Omental fat pad (tissue), 4 donors: ENCODE data around the gene PFAS. TPM values are rescaled to one million over a fixed set of nuclear protein-coding genes. Genes with fewer than 3 reads are reported as not detected.

Experiments used
- ATAC-seq: fragments of 150-250 bp; one replicate; pipeline ENCODE4 v1.9.1; 2016; ENCODE audit warnings: mild to moderate bottlenecking, moderate library complexity; ENCODE audit not compliant: low FRiP score
- DNase-seq: peaks from one replicate; pipeline ENCODE4 v3.0.0-alpha.2; 2019; ENCODE audit warnings: low spot score
- total RNA-seq, 4 donors: library from RNA; depleted of rRNA; stranded (reverse); fragments of >200 nt; gene quantifications; one replicate each; pipeline ENCODE4 v1.1.0, GENCODE V29; 2016
- TF ChIP-seq, protein P1 (sequence below), 3 donors: fragments of 450-650 bp; IDR thresholded peaks; one replicate each; pipeline ENCODE4 v1.5.1; 2016 to 2017; ENCODE audit warnings: antibody characterized with exemption in 3 of 3, mild to moderate bottlenecking in 3 of 3, moderate library complexity in 2 of 3

PFAS gene, protein sequence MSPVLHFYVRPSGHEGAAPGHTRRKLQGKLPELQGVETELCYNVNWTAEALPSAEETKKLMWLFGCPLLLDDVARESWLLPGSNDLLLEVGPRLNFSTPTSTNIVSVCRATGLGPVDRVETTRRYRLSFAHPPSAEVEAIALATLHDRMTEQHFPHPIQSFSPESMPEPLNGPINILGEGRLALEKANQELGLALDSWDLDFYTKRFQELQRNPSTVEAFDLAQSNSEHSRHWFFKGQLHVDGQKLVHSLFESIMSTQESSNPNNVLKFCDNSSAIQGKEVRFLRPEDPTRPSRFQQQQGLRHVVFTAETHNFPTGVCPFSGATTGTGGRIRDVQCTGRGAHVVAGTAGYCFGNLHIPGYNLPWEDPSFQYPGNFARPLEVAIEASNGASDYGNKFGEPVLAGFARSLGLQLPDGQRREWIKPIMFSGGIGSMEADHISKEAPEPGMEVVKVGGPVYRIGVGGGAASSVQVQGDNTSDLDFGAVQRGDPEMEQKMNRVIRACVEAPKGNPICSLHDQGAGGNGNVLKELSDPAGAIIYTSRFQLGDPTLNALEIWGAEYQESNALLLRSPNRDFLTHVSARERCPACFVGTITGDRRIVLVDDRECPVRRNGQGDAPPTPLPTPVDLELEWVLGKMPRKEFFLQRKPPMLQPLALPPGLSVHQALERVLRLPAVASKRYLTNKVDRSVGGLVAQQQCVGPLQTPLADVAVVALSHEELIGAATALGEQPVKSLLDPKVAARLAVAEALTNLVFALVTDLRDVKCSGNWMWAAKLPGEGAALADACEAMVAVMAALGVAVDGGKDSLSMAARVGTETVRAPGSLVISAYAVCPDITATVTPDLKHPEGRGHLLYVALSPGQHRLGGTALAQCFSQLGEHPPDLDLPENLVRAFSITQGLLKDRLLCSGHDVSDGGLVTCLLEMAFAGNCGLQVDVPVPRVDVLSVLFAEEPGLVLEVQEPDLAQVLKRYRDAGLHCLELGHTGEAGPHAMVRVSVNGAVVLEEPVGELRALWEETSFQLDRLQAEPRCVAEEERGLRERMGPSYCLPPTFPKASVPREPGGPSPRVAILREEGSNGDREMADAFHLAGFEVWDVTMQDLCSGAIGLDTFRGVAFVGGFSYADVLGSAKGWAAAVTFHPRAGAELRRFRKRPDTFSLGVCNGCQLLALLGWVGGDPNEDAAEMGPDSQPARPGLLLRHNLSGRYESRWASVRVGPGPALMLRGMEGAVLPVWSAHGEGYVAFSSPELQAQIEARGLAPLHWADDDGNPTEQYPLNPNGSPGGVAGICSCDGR (N-terminal part only)
- total RNA-seq, result 10 to 100 TPM; 12.9 to 27.7 (median 19.8) TPM

DNA sequence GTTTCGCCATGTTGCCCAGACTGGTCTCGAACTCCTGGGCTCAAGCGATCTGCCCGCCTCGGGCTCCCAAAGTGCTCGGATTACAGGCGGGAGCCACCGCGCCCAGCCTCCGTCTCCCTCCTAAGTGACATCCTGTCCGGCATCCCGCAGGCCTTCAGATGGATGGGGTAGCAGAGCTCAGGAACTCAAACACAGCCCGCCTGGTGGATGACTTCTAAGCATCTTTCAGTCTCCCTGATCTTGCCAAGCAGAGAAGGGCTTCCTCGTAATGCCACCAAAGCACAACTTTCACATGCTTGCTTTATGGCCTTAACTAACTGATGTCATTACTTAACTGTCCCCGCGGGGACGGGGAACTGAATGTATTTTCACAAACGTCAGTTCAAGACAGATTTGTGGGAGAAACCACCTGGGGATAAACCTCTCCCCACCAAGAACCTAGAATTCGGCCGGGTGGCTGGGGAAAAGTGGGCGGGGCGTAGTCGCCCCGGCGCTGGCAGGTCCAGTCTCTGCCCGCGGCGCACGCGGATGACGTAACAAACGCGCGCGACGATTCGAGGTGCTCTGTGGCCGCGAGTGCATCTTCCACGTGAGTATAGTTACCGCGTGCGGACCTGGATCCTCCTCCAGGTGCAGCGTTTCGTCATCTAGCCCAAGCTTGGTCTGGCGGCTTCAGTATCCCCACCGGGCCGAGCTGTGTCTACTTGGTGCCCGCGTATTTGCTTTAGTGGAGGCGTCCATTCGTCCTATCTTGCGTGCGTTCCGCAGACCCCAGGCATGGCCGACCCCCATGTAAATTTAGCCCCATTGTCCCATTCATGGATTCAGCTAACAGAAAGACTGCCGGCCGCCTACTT is at the start of gene PFAS:
Gene PFAS, plus strand, starts transcription at position 539 of the 857 bp plus-strand sequence. CDS start 4,649 bp downstream, outside the sequence.
- ATAC-seq, result peak; percentile 87
- DNase-seq, result peak; percentile 96
- TF ChIP-seq, protein P1, sequence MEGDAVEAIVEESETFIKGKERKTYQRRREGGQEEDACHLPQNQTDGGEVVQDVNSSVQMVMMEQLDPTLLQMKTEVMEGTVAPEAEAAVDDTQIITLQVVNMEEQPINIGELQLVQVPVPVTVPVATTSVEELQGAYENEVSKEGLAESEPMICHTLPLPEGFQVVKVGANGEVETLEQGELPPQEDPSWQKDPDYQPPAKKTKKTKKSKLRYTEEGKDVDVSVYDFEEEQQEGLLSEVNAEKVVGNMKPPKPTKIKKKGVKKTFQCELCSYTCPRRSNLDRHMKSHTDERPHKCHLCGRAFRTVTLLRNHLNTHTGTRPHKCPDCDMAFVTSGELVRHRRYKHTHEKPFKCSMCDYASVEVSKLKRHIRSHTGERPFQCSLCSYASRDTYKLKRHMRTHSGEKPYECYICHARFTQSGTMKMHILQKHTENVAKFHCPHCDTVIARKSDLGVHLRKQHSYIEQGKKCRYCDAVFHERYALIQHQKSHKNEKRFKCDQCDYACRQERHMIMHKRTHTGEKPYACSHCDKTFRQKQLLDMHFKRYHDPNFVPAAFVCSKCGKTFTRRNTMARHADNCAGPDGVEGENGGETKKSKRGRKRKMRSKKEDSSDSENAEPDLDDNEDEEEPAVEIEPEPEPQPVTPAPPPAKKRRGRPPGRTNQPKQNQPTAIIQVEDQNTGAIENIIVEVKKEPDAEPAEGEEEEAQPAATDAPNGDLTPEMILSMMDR (IDR thresholded peaks at IDR 0.05), result no peak

DNA sequence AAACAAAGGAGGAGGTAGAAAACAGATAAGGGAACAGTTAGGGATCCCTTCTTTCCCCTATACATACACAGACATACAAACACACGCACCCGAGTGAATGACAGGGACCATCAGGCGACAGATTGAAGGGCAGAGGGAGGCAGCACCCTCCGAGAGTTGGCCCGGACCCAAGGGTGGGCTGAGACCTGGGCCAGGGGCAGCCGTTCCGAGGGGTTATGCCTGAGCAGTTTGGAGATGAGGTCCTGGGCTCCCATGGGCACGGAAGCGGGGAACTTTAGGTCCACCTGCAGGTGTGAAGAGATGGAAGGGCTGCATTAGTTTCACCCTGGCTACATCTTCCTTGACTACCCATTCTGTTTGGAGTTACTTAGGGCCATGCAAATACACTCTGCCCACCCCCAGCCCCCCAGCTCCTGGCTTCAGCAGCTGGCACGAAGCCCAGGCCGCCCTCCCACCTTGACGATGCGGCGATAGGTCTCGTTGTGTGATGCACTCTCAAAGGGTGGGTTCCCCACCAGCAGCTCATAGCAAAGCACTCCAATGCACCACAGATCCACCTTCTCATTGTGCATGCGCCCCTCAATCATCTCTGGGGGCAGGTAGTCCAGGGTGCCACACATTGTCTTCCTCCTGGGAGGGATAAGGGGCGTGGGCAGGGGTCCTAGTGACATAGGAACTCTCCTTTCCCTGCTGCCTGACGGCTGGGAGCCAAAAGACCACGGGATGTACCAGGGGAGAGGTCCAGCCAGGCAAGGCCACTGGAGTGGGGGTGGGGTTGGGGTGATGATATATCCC is 44.1 kb upstream of the PFAS start:
- DNase-seq (no peak), ATAC-seq (no peak)
- TF ChIP-seq, protein P1 (IDR thresholded peaks at IDR 0.05), result no peak

DNA sequence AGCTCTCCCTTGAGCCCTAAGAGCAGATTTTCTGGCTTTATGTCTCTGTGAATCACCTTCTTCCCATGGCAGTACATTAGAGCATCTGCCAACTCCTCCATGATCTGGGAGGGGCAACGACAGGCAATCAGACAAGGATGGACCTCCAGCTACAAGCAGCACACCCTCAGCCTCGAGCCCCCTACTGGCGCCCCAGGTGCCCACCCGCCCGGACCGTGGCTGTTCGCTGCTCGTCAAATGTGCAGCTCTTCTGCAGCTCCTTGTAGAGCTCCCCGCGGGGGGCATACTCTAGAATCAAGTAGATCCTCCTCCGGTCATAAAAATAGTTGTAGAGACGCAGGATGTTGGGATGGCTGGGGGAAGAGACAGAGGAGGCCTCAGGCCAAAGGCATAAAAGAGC is 42.6 kb upstream of the PFAS start:
- TF ChIP-seq, protein P1 (IDR thresholded peaks at IDR 0.05), result no peak
- DNase-seq (no peak), ATAC-seq (no peak)

DNA sequence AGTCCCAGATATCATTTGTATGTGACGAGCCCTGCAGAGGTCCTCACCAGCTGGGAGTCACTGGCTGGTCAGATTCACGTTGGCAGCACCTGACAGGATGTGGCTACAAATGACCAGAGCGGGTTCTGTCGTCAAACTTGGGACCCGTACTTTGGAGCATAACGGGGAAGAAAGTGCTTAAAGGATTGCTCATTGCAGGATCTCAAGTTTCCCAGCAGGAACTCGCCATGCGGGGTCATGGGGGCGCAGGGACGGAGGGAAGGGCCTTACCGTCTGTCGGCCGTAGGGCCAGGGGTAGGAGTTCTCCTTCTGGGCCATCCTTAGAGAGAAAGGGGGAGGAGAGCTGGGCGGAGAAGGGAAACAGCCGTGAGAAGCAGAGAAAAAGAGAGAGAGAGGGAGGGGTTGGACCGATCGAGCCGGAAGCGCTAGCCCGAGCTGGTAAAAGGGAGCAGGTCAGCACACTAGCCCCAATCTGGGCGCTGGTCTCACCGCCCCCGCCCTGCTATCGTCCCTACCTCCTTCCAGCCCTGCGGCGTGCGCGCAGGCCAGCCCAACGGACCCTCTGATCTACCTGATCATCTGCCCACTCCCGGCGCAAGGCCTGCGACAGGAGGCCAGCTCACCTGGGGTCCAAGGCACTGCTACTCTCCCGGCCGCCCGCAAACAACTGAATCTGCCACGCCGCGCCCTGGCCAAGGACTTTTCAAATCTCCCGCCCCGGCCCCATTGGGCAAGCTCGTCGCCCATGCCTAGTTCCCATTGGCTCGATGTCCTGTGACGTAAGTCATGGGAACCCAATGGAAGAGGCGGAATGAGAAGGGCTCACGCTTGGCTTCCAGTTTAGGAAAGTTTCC is 39.0 kb upstream of the PFAS start, which contains the start of gene AURKB:
Gene AURKB, minus strand, starts transcription at position 669 of the 854 bp plus-strand sequence. Its CDS starts 351 bp downstream, at position 318.
- DNase-seq (peak; percentile 98), ATAC-seq (peak; percentile 94)
- TF ChIP-seq, protein P1 (IDR thresholded peaks at IDR 0.05), result no peak

DNA sequence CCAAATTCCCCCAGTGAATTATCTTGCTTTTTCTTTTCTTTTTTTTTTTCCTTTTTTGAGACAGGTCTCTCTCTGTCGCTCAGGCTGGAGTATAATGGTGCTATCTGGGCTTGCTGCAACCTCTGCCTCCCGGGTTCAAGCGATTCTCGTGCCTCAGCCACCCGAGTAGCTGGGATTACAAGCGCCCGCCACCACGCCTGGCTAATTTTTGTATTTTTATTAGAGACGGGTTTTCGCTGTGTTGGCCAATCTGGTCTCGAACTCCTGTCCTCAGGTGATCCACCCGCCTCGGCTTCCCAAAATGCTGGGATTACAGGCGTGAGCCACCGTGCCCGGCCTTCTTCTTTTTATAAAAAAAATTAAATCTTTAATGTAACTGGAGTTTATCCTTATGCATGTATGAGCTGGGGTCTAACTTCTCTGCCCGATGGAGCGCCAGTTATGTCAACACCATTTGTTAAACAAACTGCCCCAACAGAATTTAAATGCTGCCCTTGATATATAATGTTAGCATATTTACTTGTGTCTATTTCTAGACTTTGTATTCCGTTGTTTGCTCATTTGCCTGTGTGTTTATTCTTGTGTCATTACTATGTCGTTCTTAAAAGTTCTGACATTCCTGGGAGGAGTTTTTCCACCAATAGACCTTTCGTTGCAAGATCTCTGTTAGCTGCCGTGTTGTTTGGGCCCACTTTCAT is 38.2 kb upstream of the PFAS start:
- DNase-seq (no peak), ATAC-seq (no peak)
- TF ChIP-seq, protein P1 (IDR thresholded peaks at IDR 0.05), result no peak
